GM19372 (cell line): ENCODE results near the gene MRPS22.
A peak's percentile ranks its signal among the peaks of the same experiment; 100 is the strongest.
"Not testable (repeated sequence)": the region's sequence is repeated elsewhere in the genome, so short reads cannot be mapped to it uniquely, and the experiment has no call there.

Experiments
- ATAC-seq: cut with Tn5 transposase; IDR thresholded peaks from one replicate; pipeline ENCODE4 v1.9.1; 2021; ENCODE audit warnings: mild to moderate bottlenecking, low read depth, moderate library complexity; ENCODE audit not compliant: unreplicated experiment

Gene MRPS22

GRCh38 chr3:139388821-139389551 is 45.2 kb downstream of the MRPS22 start:
- ATAC-seq: peak; percentile 4

GRCh38 chr3:139389552-139390368 is 45.9 kb downstream of the MRPS22 start, which contains the start of gene COPB2:
Gene COPB2 (minus strand): TSS chr3:139389647. CDS start chr3:139389550, 97 bp downstream.
- peak; percentile 98 for ATAC-seq

GRCh38 chr3:139394116-139394515 is 50.3 kb downstream of the MRPS22 start:
- no peak for ATAC-seq

- no peak for ATAC-seq
Observed at GRCh38 chr3:139396707-139397106, 52.9 kb downstream of the MRPS22 start.

GRCh38 chr3:139401155-139401554 is 57.3 kb downstream of the MRPS22 start:
- ATAC-seq: not testable (repeated sequence)
